GM19043 (cell line): Measurements from ENCODE around the gene USP36.

Experiments used
- ATAC-seq: cut with Tn5 transposase; IDR thresholded peaks from one replicate; pipeline ENCODE4 v1.9.1; 2021; ENCODE audit warnings: low read depth; ENCODE audit not compliant: unreplicated experiment

Gene USP36

DNA sequence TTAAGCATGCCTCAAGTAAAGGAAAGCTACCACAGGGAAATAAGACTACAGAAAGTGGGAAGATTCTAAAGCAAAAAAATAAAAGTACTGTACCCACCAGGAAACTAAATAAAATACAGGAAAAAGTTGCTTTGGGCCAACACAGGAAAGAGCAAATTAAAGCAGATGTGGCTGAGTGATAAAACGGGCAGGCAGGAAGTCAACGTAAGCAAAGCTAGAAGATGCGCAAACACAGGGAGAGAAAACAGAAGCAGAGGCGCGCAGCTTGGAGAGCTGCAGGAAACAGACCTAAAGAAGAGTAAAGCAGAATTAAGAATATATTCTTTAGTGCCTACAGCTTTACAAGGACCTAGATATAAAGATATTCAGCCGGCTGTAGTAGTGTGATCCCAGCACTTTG, 21.7 kb downstream of the USP36 start:
- no peak for ATAC-seq

GRCh38 chr17:78818152-78818846, 22.3 kb downstream of the USP36 start:
- ATAC-seq: no peak

DNA sequence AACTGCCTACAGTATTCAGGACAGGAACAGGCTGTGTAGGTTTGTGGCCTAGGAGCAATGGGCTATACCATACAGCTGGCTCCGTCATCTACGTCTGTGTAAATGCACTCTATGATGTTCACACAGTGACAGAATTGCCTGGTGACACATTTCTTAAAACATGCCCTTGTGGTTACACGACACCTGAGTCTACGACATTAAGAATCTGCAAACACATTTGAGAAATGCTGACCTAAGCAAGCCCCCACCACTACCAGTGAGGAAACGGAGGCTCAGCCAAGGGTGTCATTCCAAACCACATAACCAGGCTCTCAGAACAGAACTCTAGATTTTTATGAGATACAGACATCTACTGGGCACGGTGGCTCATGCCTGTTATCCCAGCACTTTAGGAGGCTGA, 23.5 kb downstream of the USP36 start:
- no peak for ATAC-seq

GRCh38 chr17:78815696-78816095, 24.9 kb downstream of the USP36 start:
- ATAC-seq: no peak

GRCh38 chr17:78812855-78813254, 27.8 kb downstream of the USP36 start:
- ATAC-seq: no peak

GRCh38 chr17:78808163-78808562, 32.5 kb downstream of the USP36 start:
- ATAC-seq: no peak

DNA sequence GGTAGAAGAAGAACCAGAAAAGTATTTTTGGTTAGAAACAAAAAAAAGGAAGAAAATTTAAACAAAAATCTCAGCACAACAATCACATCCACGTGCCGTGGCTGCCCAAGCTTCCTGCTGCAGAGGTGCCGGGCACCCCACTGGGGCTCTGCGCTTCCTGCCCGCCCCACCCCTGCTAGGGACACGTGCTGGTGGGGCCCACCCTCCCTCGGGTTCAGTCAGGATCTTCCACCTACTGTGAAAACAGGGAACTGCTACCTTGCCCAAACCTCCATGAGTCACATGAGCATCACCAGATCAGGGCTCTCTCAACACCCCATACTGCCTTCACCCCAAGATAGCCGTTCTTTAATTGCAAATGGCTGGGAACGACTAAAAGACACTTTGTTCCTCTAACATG, 34.2 kb downstream of the USP36 start:
- ATAC-seq: no peak

GRCh38 chr17:78805301-78805700, 35.3 kb downstream of the USP36 start:
- no peak for ATAC-seq

GRCh38 chr17:78804777-78805176, 35.8 kb downstream of the USP36 start:
- no peak for ATAC-seq

- ATAC-seq: no peak
Observed at GRCh38 chr17:78803186-78803845, 37.3 kb downstream of the USP36 start.

GRCh38 chr17:78802459-78802858, 38.2 kb downstream of the USP36 start:
- ATAC-seq: no peak

- ATAC-seq: no peak
Observed at GRCh38 chr17:78802008-78802407, 38.6 kb downstream of the USP36 start.

DNA sequence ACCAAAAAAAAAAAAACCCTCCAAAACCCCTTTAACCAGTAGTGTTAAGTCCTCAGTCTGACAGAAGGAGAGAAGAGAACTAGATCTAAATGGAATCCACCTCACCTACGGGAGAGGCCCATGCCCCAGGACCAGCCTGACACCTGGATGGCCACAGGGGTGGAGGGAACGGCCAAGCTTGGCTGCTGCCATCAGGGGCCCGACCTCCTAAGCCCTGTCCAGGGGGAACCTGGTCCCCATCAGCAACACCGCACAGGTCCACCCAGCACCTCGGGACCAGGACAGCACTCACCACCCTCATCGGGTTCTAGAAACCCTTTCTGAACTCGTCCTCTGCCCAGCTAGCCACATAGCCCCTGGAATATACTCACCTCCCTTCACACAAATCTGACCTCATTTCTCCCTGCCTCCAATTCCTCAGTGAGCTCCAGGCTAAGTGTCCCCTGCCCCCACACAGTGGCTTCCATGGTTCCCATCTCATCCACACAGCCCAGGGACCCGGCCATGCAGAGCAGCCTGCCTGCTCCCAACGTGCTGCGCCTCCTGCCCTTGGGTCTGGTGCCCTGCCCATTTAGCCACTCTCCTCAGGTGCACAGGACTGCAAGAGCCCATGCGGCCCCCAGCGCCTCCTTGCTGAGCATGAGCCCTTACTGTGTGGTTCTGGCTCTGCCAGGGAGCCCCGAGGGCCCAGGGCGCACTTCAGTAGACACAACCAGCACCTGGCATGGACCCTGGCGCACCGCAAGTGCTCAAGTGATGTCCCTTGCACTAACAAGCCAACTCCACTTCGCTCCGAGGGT, 40.3 kb downstream of the USP36 start:
- ATAC-seq: no peak

- no peak for ATAC-seq
Observed at GRCh38 chr17:78798695-78799559, 41.7 kb downstream of the USP36 start.

GRCh38 chr17:78797691-78798585, 42.7 kb downstream of the USP36 start:
- no peak for ATAC-seq

DNA sequence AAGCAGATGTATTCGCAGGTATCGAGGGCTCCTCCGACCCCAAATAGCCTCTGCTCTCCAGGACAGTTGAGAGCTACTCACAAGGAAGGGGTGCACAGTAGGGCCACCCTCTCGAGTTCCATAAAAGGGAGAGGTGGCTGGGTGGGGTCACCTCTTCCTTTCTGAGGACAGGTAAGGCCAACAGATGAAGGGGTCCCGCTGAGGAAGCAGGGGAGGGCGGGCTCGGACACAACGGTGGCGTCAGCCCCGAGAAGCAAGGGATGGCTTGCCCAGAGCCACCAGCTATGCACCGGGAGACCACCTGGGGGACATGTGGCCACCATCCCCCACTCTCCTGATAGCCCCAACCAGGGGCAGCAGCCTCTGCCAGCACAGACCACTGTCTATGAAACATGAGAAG, 43.4 kb downstream of the USP36 start:
- no peak for ATAC-seq

DNA sequence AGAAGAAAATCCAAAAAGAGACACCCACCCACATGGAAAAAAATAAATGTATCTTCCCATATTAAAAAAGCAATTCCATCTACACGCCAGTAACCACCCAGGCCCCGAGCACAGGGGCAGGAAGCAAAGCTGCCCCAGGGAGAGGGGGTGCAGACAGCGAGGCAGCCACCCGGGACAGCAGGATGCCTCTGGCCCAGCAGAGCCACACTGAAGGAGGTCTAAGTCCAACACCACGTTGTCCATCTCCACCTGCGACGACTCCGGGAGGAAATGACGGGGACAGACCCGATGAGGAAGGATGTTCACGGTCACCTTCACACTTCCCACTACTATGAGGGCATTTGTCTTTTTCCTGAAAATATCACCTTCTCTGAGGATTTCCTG, 44.1 kb downstream of the USP36 start:
- ATAC-seq: no peak

- no peak for ATAC-seq
Observed at GRCh38 chr17:78795861-78796516, 44.6 kb downstream of the USP36 start.
